IMR-90 (cell line): ENCODE results near the gene ASAP2. TPM values are rescaled to one million over a fixed set of nuclear protein-coding genes. Genes with fewer than 3 reads are reported as not detected.

ENCODE experiments used
- ATAC-seq: fragments of 200-7000 bp; cut with Tn5 transposase; 2 replicates; pipeline ENCODE4 v1.9.1; 2020; ENCODE audit warnings: low read depth, mild to moderate bottlenecking, moderate library complexity
- BruUV-seq: library from RNA; stranded (reverse); fragments of 400-500 nt; replicated peaks from 2 replicates; lab custom pipeline; 2021; lab: Mats Ljungman, UMichigan
- CTCF ChIA-PET: fragments of 300-600 bp; formaldehyde crosslinking; extraction: SDS; loops from one replicate; lab custom pipeline; 2021; ENCODE audit warnings: antibody characterized with exemption; lab: Yijun Ruan, JAX
- POLR2A ChIA-PET: fragments of 300-600 bp; sonication (Branson Sonifier 250); formaldehyde crosslinking; loops from one replicate; lab custom pipeline; 2022; ENCODE audit warnings: antibody characterized with exemption; ENCODE audit not compliant: unreplicated experiment; lab: Charles Lee
- DNase-seq: peaks from one replicate; pipeline ENCODE4 v3.0.0; 2013
- H2AFZ ChIP-seq: replicated peaks from 2 replicates; pipeline ENCODE3; 2013; ENCODE audit warnings: low read length, mild to moderate bottlenecking; ENCODE audit not compliant: poor library complexity
- H2AK5ac ChIP-seq: 2 replicates; pipeline ENCODE4 v1.6.1; 2013; ENCODE audit warnings: low read depth, low read length, inconsistent platforms
- H2AK9ac ChIP-seq: replicated peaks from 2 replicates; pipeline ENCODE3; 2013; ENCODE audit warnings: mild to moderate bottlenecking, low read depth, low read length, moderate library complexity; ENCODE audit not compliant: poor library complexity
- H2BK120ac ChIP-seq: 2 replicates; pipeline ENCODE4 v1.6.1; 2013; ENCODE audit warnings: low read depth, low read length, inconsistent platforms
- H2BK15ac ChIP-seq: 3 replicates; pipeline ENCODE4 v1.6.1; 2013; ENCODE audit warnings: low read depth, low read length, inconsistent platforms
- H2BK20ac ChIP-seq: 2 replicates; pipeline ENCODE4 v1.6.1; 2013; ENCODE audit warnings: low read depth, mild to moderate bottlenecking, inconsistent platforms, low read length, moderate library complexity
- H2BK5ac ChIP-seq: 2 replicates; pipeline ENCODE4 v1.6.1; 2013; ENCODE audit warnings: mild to moderate bottlenecking, low read depth, low read length, inconsistent platforms; ENCODE audit not compliant: poor library complexity, severe bottlenecking
- H3K14ac ChIP-seq: replicated peaks from 2 replicates; pipeline ENCODE4 v1.6.1; 2013; ENCODE audit warnings: low read depth, low read length, inconsistent platforms
- H3K18ac ChIP-seq: 2 replicates; pipeline ENCODE4 v1.6.1; 2013; ENCODE audit warnings: low read depth, low read length, control low read depth
- H3K23ac ChIP-seq: 2 replicates; pipeline ENCODE4 v1.6.1; 2013; ENCODE audit warnings: low read depth, low read length, inconsistent platforms
- H3K27ac ChIP-seq: 2 replicates; pipeline ENCODE4 v1.5.1; 2013; ENCODE audit warnings: mild to moderate bottlenecking, control low read depth, low read length; ENCODE audit not compliant: insufficient read depth
- H3K27me3 ChIP-seq: 2 replicates; pipeline ENCODE4 v1.6.1; 2013; ENCODE audit warnings: low read length; ENCODE audit not compliant: control insufficient read depth, insufficient read depth
- H3K36me3 ChIP-seq: 2 replicates; pipeline ENCODE4 v1.6.1; 2013; ENCODE audit warnings: low read length, mixed read lengths; ENCODE audit not compliant: control insufficient read depth, insufficient read depth
- H3K4ac ChIP-seq: 2 replicates; pipeline ENCODE4 v1.6.1; 2013; ENCODE audit warnings: low read depth, low read length, inconsistent platforms
- H3K4me1 ChIP-seq: 2 replicates; pipeline ENCODE4 v1.6.1; 2013; ENCODE audit warnings: low read length, mixed read lengths; ENCODE audit not compliant: control insufficient read depth, insufficient read depth
- H3K4me2 ChIP-seq: 2 replicates; pipeline ENCODE4 v1.6.1; 2013; ENCODE audit warnings: low read depth, mild to moderate bottlenecking, control low read depth, low read length, moderate library complexity
- H3K4me3 ChIP-seq: 2 replicates; pipeline ENCODE4 v1.5.1; 2013; ENCODE audit warnings: low read depth, mild to moderate bottlenecking, control low read depth, low read length, moderate library complexity; ENCODE audit not compliant: insufficient read depth
- H3K56ac ChIP-seq: 2 replicates; pipeline ENCODE4 v1.6.1; 2013; ENCODE audit warnings: low read length, inconsistent platforms; ENCODE audit not compliant: insufficient read depth; ENCODE audit errors: extremely low read depth
- H3K79me1 ChIP-seq, 2 experiments: 2 replicates each; pipeline ENCODE4 v1.6.1; 2013; ENCODE audit warnings: low read length in 2 of 2, inconsistent platforms in 1 of 2, low read depth in 1 of 2
- H3K9ac ChIP-seq: 2 replicates; pipeline ENCODE4 v1.6.1; 2013; ENCODE audit warnings: low read depth, low read length, control low read depth
- H3K9me1 ChIP-seq: 2 replicates; pipeline ENCODE4 v1.6.1; 2013; ENCODE audit warnings: low read length, inconsistent platforms; ENCODE audit not compliant: insufficient read depth
- H3K9me3 ChIP-seq: 2 replicates; pipeline ENCODE4 v1.6.1; 2013; ENCODE audit warnings: low read length; ENCODE audit not compliant: control insufficient read depth, insufficient read depth
- H4K20me1 ChIP-seq: 2 replicates; pipeline ENCODE4 v1.6.1; 2013; ENCODE audit warnings: low read length, inconsistent platforms; ENCODE audit not compliant: insufficient read depth
- H4K5ac ChIP-seq: 2 replicates; pipeline ENCODE4 v1.6.1; 2013; ENCODE audit warnings: mild to moderate bottlenecking, low read depth, low read length, control low read depth
- H4K8ac ChIP-seq, 2 experiments: 2 replicates each; pipeline ENCODE4 v1.6.1; 2013; ENCODE audit warnings: low read depth in 2 of 2, low read length in 2 of 2, control low read depth in 1 of 2, inconsistent platforms in 1 of 2
- H4K91ac ChIP-seq: 2 replicates; pipeline ENCODE4 v1.6.1; 2013; ENCODE audit warnings: low read depth, low read length, inconsistent platforms; ENCODE audit not compliant: insufficient read depth
- CEBPB ChIP-seq: IDR thresholded peaks from 2 replicates; pipeline ENCODE4 v1.6.1; 2012; ENCODE audit warnings: low read depth, low read length, improper control_type of control experiment
- ELK1 ChIP-seq: fragments of 150-350 bp; IDR thresholded peaks from 2 replicates; pipeline ENCODE4 v1.6.1; 2016; ENCODE audit warnings: low read depth, mild to moderate bottlenecking, low read length, moderate library complexity, borderline replicate concordance
- MXI1 ChIP-seq: IDR thresholded peaks from 2 replicates; pipeline ENCODE4 v1.6.1; 2012; ENCODE audit warnings: low read depth, mild to moderate bottlenecking, low read length, moderate library complexity, borderline replicate concordance
- NFE2L2 ChIP-seq: fragments of 150-350 bp; IDR thresholded peaks from 2 replicates; pipeline ENCODE4 v1.6.1; 2016; ENCODE audit warnings: low read depth, mild to moderate bottlenecking, low read length
- WGBS, 2 experiments: methylation state at CpG; one replicate each; pipeline versions ENCODE4 v1.1.5 to v1.1.7; 2013; ENCODE audit warnings: missing lambda C conversion rate in 2 of 2; ENCODE audit not compliant: insufficient read length in 1 of 2; ENCODE audit errors: extremely low coverage in 2 of 2; 5-methylcytosine and 5-hydroxymethylcytosine counted together
- dilution Hi-C: fragments of 300-500 bp; cut with HindIII; formaldehyde crosslinking; loops from one replicate; pipeline ENCODE4 v1.14.3; 2018; ENCODE audit warnings: low sequenced_read_pairs; ENCODE audit not compliant: unreplicated experiment
- in situ Hi-C: fragments of 300-500 bp; cut with MboI; formaldehyde crosslinking; loops from 3 replicates; pipeline ENCODE4 v1.14.3; 2019; ENCODE audit warnings: low sequenced_read_pairs, inconsistent platforms, mixed read lengths
- intact Hi-C: fragments of 100-400 bp; cut with micrococcal nuclease; formaldehyde crosslinking; loops from 2 replicates; pipeline ENCODE4 v1.10.0; 2022
- polyA plus RNA-seq, 3 experiments: library from polyadenylated mRNA; depleted of rRNA; stranded (reverse); fragments of >200 nt; gene quantifications; 2 replicates each; pipeline ENCODE4 v1.2.3, GENCODE V29; 2012; ENCODE audit warnings: low replicate concordance in 1 of 3
- total RNA-seq: library from RNA; depleted of rRNA; stranded (reverse); fragments of >200 nt; gene quantifications from 2 replicates; pipeline ENCODE4 v1.2.3, GENCODE V29; 2012

The ASAP2 gene
- total and polyA plus RNA-seq, 2 of the 4 experiments (the other 2 are of a cell fraction), result 19.7 to 28.1 TPM

- TF ChIP-seq MXI1, result no peak
- TF ChIP-seq NFE2L2, result no peak
- TF ChIP-seq ELK1, result no peak
- TF ChIP-seq CEBPB, result no peak
- no peak overlapping the region for H3K4me3 ChIP-seq
- no peak overlapping the region for H3K27ac ChIP-seq
- CTCF ChIA-PET, result no interaction called here
- H3K4me1 ChIP-seq, result peaks cover 10% of the 10 kb centered on the region
- H3K36me3 ChIP-seq, result peaks cover 13% of the 10 kb centered on the region
- H3K4ac ChIP-seq, result no peak overlapping the region
- H3K4me2 ChIP-seq, result no peak overlapping the region
- H2BK5ac ChIP-seq, result no peak overlapping the region
- WGBS, 2 experiments, result 73% methylated on average over 1 of the region's 3 CpGs; no CpG with 5 or more reads in 1 of the 2 experiments
- POLR2A ChIA-PET, result interaction anchor here (0.6 kb wide), 1 partner anchor 9 kb away, joined by 11 read pairs; no protein-coding TSS in a partner anchor
- H3K18ac ChIP-seq, result no peak overlapping the region
- no peak overlapping the region for H2BK20ac ChIP-seq
- ATAC-seq, result no peak
- H2BK15ac ChIP-seq, result no peak overlapping the region
- H4K5ac ChIP-seq, result no peak overlapping the region
- H4K91ac ChIP-seq, result no peak overlapping the region
- no peak overlapping the region for H2AK5ac ChIP-seq
- DNase-seq, result no peak
- in situ Hi-C loops (no loop called here), intact Hi-C loops (no loop called here), dilution Hi-C loops (no loop called here)
- no peak overlapping the region for H3K9ac ChIP-seq
- no peak overlapping the region for H3K14ac ChIP-seq
- H3K9me1 ChIP-seq, result peaks cover 5% of the 10 kb centered on the region
- no peak overlapping the region for H2AFZ ChIP-seq
- peaks cover 23 to 88% of the 10 kb centered on the region in 2 experiments for H3K79me1 ChIP-seq
- no peak overlapping the region for H3K23ac ChIP-seq
- H3K27me3 ChIP-seq, result no peaks in the 10 kb centered on the region
- no peak overlapping the region for H2AK9ac ChIP-seq
- no TSS peak for BruUV-seq
- H2BK120ac ChIP-seq, result no peak overlapping the region
- H3K9me3 ChIP-seq, result no peaks in the 10 kb centered on the region
- H4K20me1 ChIP-seq, result peaks cover 27% of the 10 kb centered on the region; the same call in 1 of the 2 replicates
- H4K8ac ChIP-seq, result no peak overlapping the region
- H3K56ac ChIP-seq, result no peak overlapping the region
Measured at GRCh38 chr2:9417725-9418124, 211.1 kb downstream of the ASAP2 start.
